H9 (cell line): ENCODE data around the gene EEF1AKMT3. TPM values are rescaled to one million over a fixed set of nuclear protein-coding genes. Genes with fewer than 3 reads are reported as not detected.

Source experiments
- DNase-seq: peaks from one replicate; pipeline ENCODE4 v3.0.0-alpha.2; 2017
- H2AFZ ChIP-seq: one replicate; pipeline ENCODE4 v1.6.1; 2013; ENCODE audit warnings: mild to moderate bottlenecking, low read length, control low read depth, moderate library complexity
- H2AK5ac ChIP-seq: 2 replicates; pipeline ENCODE4 v1.6.1; 2013; ENCODE audit warnings: low read length, control low read depth, mixed read lengths; ENCODE audit not compliant: insufficient read length
- H2BK120ac ChIP-seq: one replicate; pipeline ENCODE4 v1.6.1; 2013; ENCODE audit warnings: low read depth, mild to moderate bottlenecking, low read length, control low read depth, inconsistent platforms; ENCODE audit not compliant: poor library complexity, severe bottlenecking
- H2BK12ac ChIP-seq: 2 replicates; pipeline ENCODE4 v1.6.1; 2013; ENCODE audit warnings: low read length, control low read depth, mixed read lengths, low read depth; ENCODE audit not compliant: insufficient read length
- H2BK15ac ChIP-seq: 2 replicates; pipeline ENCODE4 v1.6.1; 2013; ENCODE audit warnings: low read depth, low read length, control low read depth
- H2BK20ac ChIP-seq: one replicate; pipeline ENCODE4 v1.6.1; 2013; ENCODE audit warnings: low read depth, mild to moderate bottlenecking, low read length, control low read depth, inconsistent platforms; ENCODE audit not compliant: poor library complexity, severe bottlenecking
- H2BK5ac ChIP-seq: 2 replicates; pipeline ENCODE4 v1.6.1; 2013; ENCODE audit warnings: low read length, control low read depth, mixed read lengths; ENCODE audit not compliant: insufficient read length
- H3K14ac ChIP-seq: 2 replicates; pipeline ENCODE4 v1.6.1; 2013; ENCODE audit warnings: low read length, control low read depth; ENCODE audit not compliant: insufficient read depth
- H3K18ac ChIP-seq: 2 replicates; pipeline ENCODE4 v1.6.1; 2013; ENCODE audit warnings: low read depth, mild to moderate bottlenecking, mixed read lengths, low read length, control low read depth; ENCODE audit not compliant: insufficient read length
- H3K23ac ChIP-seq: 2 replicates; pipeline ENCODE4 v1.6.1; 2013; ENCODE audit warnings: low read length, control low read depth, mixed read lengths, low read depth; ENCODE audit not compliant: insufficient read length
- H3K23me2 ChIP-seq: 2 replicates; pipeline ENCODE4 v1.6.1; 2013; ENCODE audit warnings: low read depth, mild to moderate bottlenecking, mixed read lengths, low read length, control low read depth; ENCODE audit not compliant: insufficient read length, poor library complexity, severe bottlenecking
- H3K27ac ChIP-seq: 2 replicates; pipeline ENCODE4 v1.5.1; 2013; ENCODE audit warnings: low read length, control low read depth, mixed read lengths, low read depth; ENCODE audit not compliant: insufficient read length
- H3K27me3 ChIP-seq: 2 replicates; pipeline ENCODE4 v1.6.1; 2013; ENCODE audit warnings: low read length, control low read depth, inconsistent platforms; ENCODE audit not compliant: insufficient read depth
- H3K4ac ChIP-seq: 2 replicates; pipeline ENCODE4 v1.6.1; 2013; ENCODE audit warnings: low read depth, mild to moderate bottlenecking, control low read depth, inconsistent platforms, low read length, moderate library complexity
- H3K4me1 ChIP-seq: 2 replicates; pipeline ENCODE4 v1.6.1; 2013; ENCODE audit warnings: low read length, control low read depth, inconsistent platforms; ENCODE audit not compliant: insufficient read depth
- H3K4me2 ChIP-seq: 2 replicates; pipeline ENCODE4 v1.6.1; 2013; ENCODE audit warnings: low read length, control low read depth, mixed read lengths; ENCODE audit not compliant: insufficient read length, insufficient read depth
- H3K56ac ChIP-seq: 2 replicates; pipeline ENCODE4 v1.6.1; 2013; ENCODE audit warnings: low read depth, mild to moderate bottlenecking, mixed read lengths, low read length, control low read depth; ENCODE audit not compliant: insufficient read length
- H3K79me1 ChIP-seq: 2 replicates; pipeline ENCODE4 v1.6.1; 2013; ENCODE audit warnings: low read depth, mild to moderate bottlenecking, moderate library complexity, low read length, control low read depth, inconsistent platforms; ENCODE audit not compliant: insufficient read depth, poor library complexity, severe bottlenecking
- H3K79me2 ChIP-seq: 2 replicates; pipeline ENCODE4 v1.6.1; 2013; ENCODE audit warnings: low read length, control low read depth, inconsistent platforms; ENCODE audit not compliant: insufficient read depth
- H3K9ac ChIP-seq: 2 replicates; pipeline ENCODE4 v1.6.1; 2013; ENCODE audit warnings: low read length, control low read depth, mixed read lengths; ENCODE audit not compliant: insufficient read length; ENCODE audit errors: extremely low read depth
- H3K9me3 ChIP-seq: one replicate; pipeline ENCODE4 v1.6.1; 2013; ENCODE audit warnings: low read depth, low read length, inconsistent platforms; ENCODE audit not compliant: control insufficient read depth
- H3T11ph ChIP-seq: one replicate; pipeline ENCODE4 v1.6.1; 2013; ENCODE audit warnings: mild to moderate bottlenecking, low read length, control low read depth, inconsistent platforms
- H4K20me1 ChIP-seq: one replicate; pipeline ENCODE4 v1.6.1; 2013; ENCODE audit not compliant: control insufficient read depth, insufficient read length, insufficient read depth
- H4K5ac ChIP-seq: 2 replicates; pipeline ENCODE4 v1.6.1; 2013; ENCODE audit warnings: low read depth, mild to moderate bottlenecking, mixed read lengths, low read length, control low read depth; ENCODE audit not compliant: insufficient read length
- H4K8ac ChIP-seq: replicated peaks from 2 replicates; pipeline ENCODE4 v1.6.1; 2013; ENCODE audit warnings: low read length, control low read depth, mixed read lengths, low read depth; ENCODE audit not compliant: insufficient read length
- H4K91ac ChIP-seq: 2 replicates; pipeline ENCODE4 v1.6.1; 2013; ENCODE audit warnings: low read depth, mild to moderate bottlenecking, moderate library complexity, mixed read lengths, low read length, control low read depth; ENCODE audit not compliant: insufficient read length
- H3K27ac Mint-ChIP-seq, 3 experiments: 2 replicates in 2 of 3; 3 replicates in 1 of 3; pipeline ENCODE4 v1.8.0; 2020 to 2021; ENCODE audit warnings: mixed read lengths in 3 of 3, mild to moderate bottlenecking in 1 of 3, moderate library complexity in 1 of 3
- H3K27me3 Mint-ChIP-seq: 2 replicates; pipeline ENCODE4 v1.8.0; 2021; ENCODE audit warnings: low read depth, mild to moderate bottlenecking, moderate library complexity, mixed read lengths
- H3K36me3 Mint-ChIP-seq, 3 experiments: 2 replicates in 2 of 3; 3 replicates in 1 of 3; pipeline ENCODE4 v1.8.0; 2020 to 2021; ENCODE audit warnings: low read depth in 3 of 3, mixed read lengths in 3 of 3; ENCODE audit not compliant: insufficient read depth in 1 of 3
- H3K4me1 Mint-ChIP-seq, 2 experiments: 2 replicates each; pipeline ENCODE4 v1.8.0; 2020; ENCODE audit warnings: mixed read lengths in 2 of 2
- H3K4me3 Mint-ChIP-seq, 2 experiments: 2 replicates in 1 of 2; 3 replicates in 1 of 2; pipeline ENCODE4 v1.8.0; 2020 to 2021; ENCODE audit warnings: mild to moderate bottlenecking in 2 of 2, mixed read lengths in 2 of 2, moderate library complexity in 1 of 2
- H3K9me3 Mint-ChIP-seq, 2 experiments: 2 replicates in 1 of 2; 3 replicates in 1 of 2; pipeline ENCODE4 v1.8.0; 2020; ENCODE audit warnings: mild to moderate bottlenecking in 2 of 2, mixed read lengths in 2 of 2, moderate library complexity in 1 of 2
- CTCF ChIP-seq: fragments of 200-600 bp; sonication (generic); conservative IDR thresholded peaks from 3 replicates; pipeline ENCODE4 v1.8.0; 2021; ENCODE audit warnings: antibody characterized with exemption, mild to moderate bottlenecking
- WGBS: extraction: QIAGEN DNeasy Blood & Tissue Kit; methylation state at CpG from one replicate; pipeline ENCODE4 v1.1.7; 2013; ENCODE audit warnings: missing lambda C conversion rate, low lambda C conversion rate, mixed read lengths; ENCODE audit not compliant: insufficient read length; ENCODE audit errors: extremely low coverage; 5-methylcytosine and 5-hydroxymethylcytosine counted together
- total RNA-seq: library from RNA; stranded (reverse); gene quantifications from 2 replicates; pipeline ENCODE4 v1.2.1, GENCODE V29; 2021

The EEF1AKMT3 gene
- total RNA-seq, 1 experiment from 2014 or later: 2.9 TPM

GRCh38 chr12:57777367-57777766 lies 5.0 kb downstream of the EEF1AKMT3 start:
- Histone ChIP-seq H2BK12ac (no peak overlapping the region), H3K9me3 (no peaks in the 10 kb centered on the region), H3K4ac (no peak overlapping the region), H4K20me1 (no peaks in the 10 kb centered on the region), H3K23me2 (peaks cover 5% of the 10 kb centered on the region), H2BK20ac (no peak overlapping the region), H3K18ac (no peak overlapping the region), H3K4me1 (no peaks in the 10 kb centered on the region), H2BK120ac (no peak overlapping the region), H3K4me2 (no peak overlapping the region), H2BK5ac (no peak overlapping the region), H3K9ac (no peak overlapping the region), H4K8ac (no peak overlapping the region), H3K79me2 (no peaks in the 10 kb centered on the region), H3K79me1 (no peaks in the 10 kb centered on the region), H3K14ac (no peak overlapping the region), H3K56ac (no peak overlapping the region), H3T11ph (no peak overlapping the region), H4K91ac (no peak overlapping the region), H3K27me3 (no peaks in the 10 kb centered on the region), H4K5ac (no peak overlapping the region), H2BK15ac (no peak overlapping the region), H3K23ac (no peak overlapping the region), H2AFZ (no peak overlapping the region), H2AK5ac (no peak overlapping the region), H3K27ac (no peak overlapping the region)
- H3K27ac Mint-ChIP-seq: no peak overlapping the region
- H3K9me3 Mint-ChIP-seq: no peaks in the 10 kb centered on the region
- DNase-seq: no peak
- H3K27me3 Mint-ChIP-seq: peaks cover 7% of the 10 kb centered on the region; the same call in 1 of the 2 replicates
- H3K4me3 Mint-ChIP-seq: no peak overlapping the region
- no CpG with 5 or more reads among the region's 7 CpGs for WGBS
- H3K36me3 Mint-ChIP-seq: peaks cover 0 to 5% (median 0%) of the 10 kb centered on the region in 3 experiments; a peak in 1 of 7 replicates
- no peak for TF ChIP-seq CTCF
- H3K4me1 Mint-ChIP-seq: peaks cover 2 to 5% of the 10 kb centered on the region in 2 experiments; a peak in 3 of 4 replicates
